NCI-H187 treated with DMSO at 0.1 percent for 48 hours (cell line): Measurements from ENCODE around the gene C1orf167.

Experiments
- DNase-seq: peaks from one replicate; lab custom pipeline; 2025; lab: John Stamatoyannopoulos, UW

C1orf167 gene

DNA sequence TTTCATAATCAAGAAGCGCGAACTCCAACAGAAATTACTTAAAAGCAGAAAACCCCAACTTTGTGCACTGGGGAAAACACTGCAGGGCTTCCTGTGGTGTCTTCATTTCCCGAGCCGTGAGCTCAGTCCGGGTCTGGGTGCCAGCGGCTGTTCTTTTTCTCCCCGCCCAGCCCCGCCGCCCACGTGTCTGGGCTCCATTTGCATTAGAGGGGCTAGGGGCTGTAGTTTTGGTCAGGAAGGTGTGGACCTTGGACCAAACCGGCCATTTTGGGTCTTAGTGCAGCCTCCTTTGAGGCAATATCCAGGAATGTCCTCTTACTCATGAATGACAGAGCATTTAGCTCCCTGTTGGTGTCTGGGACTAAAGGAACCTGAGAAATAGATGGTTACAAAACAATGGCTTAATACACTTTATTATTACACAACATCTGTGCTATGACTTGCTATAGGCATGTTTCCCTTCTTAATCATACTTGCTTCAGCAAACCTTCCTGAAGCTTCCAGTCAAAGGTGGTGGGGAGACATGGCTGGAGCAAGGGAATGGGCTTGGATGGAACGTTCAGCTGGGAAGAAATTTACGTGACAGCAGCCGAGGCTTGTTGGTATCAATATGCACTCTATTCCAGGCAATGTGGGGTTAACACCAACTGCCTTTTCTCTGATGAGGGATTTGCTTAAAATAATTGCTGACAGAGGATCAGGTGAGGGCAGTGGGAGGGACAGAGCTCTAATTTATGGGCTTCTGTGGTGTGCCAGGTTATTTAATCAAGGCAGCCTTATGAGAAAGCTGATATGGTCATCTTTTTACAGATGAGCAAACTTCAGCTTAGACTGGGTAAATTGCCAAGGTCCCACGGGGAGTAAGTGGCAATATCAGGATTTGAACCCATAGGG, 25.0 kb upstream of the C1orf167 start:
- no peak for DNase-seq

DNA sequence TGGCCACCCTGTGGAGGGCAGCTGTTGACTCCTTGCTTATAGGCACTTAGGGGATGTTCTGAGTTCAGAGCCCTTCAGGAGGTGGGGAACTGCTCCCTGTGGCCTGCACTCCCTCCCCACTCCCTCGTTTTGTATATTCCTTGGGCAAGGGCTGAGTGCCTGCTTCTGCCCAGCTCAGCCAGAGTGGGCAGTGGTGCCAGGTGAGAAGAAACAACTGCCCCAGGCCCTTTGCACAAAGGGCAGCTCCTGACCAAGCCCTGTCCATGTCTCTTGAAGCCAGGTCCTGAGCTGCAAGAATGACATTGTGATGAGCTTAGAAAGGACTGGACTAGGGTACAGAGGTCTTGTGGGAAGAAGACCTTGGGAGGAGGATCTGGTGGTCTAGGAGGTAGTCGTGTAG, 23.9 kb upstream of the C1orf167 start:
- DNase-seq: no peak

DNA sequence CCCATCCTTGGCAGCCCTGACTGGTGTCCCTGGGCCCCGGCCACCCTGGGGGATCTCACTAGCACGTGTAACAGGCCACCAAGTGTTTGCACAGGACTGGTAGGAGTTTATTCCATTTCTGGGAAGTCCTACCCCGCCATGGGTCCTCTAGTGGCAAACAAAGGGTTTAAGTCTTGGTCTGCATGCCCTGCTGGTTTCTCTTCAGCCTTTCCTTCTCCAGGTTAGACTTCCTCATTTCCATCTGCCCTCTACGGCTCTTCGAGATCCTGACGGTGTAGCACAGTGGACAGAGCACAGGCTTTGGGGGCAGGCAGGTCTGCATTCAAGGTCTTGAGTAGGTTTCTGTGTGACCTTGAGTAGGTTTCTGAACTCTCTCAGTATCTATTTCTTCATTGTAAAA, 23.2 kb upstream of the C1orf167 start:
- DNase-seq: no peak

DNA sequence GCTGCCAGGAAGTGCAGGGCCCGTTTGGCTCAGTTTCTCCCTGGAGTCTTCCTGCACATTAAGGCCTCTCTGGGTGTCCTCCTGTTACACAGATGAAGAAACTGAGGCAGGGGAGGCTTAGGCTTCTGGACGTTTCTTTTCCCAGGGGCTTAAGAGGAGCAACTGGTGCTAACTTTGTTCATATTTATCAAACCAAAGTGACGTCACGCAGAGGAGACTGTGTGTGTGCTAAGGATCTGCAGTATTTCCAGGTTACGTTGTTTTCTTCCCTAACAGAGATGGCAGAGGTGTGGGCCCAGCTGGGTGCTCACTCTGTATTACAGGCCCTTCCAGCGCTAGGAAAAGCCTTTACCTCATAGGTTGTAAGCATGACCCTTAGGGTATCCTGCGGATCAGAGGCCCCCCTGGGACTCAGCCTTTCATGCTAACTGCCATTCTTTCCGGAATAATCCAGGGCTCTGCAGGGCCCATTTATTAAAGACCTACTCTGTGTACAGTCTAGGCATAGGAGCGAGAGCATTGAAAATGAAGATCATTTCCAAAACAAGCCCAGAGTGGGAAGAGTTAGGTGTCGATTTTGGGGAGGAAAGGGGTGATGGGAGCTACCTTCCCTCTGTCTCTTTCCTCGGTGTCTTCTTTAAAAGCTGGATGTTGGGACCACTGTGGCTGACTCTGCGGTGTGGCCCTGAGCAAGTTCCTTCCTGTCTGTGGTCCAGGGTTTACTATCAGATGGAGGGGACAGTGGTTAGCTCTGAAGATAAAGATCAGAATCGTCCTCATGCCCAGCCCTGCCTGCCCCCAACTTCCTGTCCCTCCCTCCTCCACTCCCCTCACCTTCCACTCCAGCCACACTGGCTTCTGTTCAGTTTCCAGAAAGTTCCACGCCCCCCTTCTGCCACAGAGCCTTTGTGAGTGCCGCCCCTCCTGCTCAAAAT, 21.5 kb upstream of the C1orf167 start:
- no peak for DNase-seq

DNA sequence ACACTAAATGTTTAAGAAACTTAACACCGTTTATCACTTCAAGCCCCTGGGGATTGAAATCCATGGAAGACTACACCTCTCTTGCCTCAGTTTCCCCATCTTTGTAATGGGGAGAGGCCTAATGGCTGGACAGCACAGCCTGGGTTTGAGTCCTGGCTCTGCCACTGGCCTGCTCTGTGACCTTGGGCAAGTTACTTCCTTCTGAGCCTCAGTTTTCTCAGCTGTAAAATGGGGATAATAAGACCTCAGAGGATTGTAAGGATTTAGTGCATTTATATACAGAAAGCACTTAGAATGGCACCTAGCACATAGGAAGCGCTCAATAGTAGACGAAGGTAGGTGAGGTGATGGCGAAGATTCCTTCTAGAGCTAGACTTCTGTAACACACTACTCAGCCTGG, 20.5 kb upstream of the C1orf167 start:
- DNase-seq: no peak

DNA sequence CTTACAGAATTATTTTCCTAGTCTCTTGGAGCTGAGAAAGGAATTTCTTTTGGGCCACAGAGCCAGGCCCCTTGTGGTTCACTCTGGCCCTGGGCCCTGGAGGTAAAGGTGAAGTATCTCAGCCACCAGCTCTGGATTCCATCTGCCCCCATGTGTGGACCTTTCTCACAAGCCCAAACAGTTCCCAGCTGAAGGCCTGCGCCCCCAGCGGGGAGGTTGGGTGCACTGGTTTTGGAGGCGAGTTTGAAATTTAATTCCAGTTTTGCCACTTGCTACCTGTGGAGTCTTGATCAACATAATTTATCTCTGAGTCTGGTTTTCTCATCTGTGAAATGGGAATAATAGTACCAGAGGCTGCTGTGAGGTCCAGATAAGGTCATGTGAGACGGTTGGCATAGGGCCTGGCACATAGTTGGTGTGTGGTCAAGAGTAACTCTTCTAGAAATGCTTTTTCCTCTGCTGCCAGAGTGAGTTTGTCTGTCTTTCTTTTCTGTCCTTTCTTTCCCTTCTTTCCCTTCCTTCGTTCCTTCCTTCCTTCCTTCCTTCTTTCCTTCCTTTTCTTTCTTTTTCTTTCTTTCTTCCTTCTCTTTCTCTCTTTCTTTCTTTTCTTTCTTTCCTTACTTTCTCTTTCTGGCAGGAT, 20.0 kb upstream of the C1orf167 start:
- DNase-seq: no peak

DNA sequence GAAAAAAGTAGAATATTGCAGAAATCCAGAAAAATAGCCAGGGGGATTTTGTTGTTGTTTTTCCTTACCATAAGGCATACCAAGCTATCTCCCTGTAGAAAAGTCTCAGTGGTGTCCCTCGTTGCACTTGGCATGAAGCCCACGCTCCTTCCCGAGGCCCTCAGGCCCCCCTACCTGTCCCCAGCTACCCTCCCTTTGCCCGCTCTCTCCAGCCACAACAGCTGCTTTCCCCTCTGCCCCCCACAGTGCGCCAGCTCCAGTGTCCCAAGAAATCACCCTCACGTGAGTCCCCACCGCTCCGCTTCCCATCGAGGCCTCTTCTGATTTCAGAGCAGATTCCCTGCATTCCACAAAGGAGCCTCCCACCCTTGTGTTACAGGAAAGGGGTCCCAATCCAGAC, 17.7 kb upstream of the C1orf167 start:
- no peak for DNase-seq

DNA sequence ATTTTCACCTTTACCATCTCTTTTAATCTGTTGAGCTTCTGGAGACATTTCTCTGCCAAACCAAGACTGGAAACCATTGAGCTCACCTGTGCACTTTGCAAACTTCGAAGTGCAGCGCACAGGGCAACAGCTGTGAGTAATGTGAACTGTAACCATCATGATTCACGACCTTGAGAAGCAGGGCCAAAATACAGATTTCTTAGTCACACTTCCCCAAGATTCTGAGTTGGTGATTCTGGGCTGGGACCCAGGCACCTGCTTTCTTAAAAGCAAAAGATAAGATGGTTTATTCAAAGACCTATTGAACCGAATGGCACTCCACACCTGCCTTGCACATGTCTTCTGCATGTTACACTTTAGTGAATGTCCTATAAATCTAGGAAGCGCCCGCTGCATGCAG, 15.9 kb upstream of the C1orf167 start:
- DNase-seq: no peak

DNA sequence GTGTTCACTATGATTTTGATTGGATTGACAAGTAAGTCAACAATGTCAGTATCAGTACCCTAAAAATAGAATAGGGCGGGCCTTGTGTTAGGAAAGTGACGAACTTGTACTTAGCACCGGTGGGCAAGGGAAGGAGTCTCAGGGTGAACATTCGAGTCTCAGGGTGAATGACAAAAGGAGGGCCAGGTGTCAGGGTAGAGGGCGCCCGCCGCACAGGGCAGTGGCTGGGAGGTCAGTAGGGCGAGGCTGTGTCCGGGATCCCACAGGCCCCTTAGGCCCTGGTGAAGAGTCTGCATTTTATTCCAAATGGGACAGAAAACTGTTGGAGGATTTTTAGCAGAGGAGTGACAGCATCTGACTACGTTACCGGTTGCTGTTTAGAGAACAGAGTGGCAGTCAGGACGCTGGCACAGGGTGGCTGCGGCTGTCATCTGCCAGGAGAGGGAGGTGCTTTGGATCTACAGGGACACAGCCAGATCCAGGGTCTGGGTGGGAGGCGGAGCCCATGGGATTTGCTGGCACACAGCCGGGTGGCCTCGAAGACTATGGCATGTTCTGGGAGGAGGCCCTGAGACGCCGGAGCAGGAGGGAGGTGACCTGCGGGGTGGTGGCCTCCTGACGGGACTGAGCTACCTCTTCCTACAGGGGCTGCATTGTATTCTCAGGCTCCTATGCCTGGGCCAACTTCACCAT, 15.1 kb upstream of the C1orf167 start:
- DNase-seq: no peak

DNA sequence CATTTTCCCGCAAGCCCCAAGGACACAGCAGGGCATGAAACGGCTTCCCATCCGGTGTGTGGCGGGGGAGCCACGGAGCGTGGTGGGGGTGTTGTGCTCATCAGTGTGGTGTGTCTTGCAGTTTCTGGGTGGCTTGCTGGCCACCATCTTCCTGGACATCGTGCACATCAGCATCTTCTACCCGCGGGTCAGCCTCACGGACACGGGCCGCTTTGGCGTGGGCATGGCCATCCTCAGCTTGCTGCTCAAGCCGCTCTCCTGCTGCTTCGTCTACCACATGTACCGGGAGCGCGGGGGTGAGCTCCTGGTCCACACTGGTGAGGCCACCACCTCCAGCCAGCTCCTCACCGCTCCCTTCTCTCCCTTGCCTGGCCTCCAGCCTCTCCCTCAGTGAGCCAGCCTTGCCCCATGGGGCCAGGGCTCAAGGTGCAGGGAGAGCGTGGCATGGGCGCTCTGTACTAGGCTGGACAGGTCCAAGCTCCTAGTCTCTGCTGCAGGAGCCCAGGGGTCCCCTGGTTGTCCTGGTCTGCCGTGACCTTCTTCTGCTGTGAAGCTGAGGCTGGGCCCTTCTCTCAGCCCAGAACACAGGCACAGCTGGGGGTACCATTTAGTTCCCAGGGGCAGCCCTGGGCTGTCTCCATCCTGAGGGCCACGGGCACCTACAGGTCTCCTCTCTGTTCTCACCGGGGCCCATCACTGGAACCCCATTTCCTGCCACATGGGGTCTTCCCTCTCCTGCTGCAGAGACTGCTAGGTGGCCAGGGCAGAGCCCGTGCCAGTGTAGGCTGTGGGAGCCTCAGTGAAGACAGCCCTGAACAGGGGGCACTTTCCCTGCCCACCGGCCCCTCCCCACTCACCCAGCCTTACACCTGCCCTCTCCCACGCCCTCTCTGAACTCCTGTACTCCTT, 13.4 kb upstream of the C1orf167 start:
- no peak for DNase-seq

DNA sequence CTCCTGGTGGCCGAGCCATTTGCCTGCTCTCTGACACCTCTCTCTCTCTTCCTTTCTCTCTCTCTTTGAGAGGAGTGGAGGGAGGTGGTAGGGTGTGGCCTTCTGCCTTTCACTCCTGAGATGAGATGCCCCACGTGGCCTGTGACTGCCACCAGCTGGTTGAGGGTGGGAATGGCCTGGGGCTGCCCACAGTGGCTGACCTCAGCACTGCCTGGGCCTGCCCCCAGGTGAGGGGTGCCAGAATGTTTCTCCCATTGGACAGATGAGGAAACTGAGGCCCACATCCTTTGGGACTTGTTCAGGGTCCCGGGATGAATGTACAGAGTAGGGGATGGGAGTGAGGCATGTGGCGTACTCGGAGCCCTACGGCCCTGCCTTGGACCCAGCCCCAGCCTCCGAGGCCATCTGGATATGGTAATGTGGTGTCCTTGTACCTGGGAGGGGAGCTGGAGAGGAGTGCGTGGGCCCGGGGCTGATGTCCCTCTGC, 12.7 kb upstream of the C1orf167 start:
- no peak for DNase-seq

DNA sequence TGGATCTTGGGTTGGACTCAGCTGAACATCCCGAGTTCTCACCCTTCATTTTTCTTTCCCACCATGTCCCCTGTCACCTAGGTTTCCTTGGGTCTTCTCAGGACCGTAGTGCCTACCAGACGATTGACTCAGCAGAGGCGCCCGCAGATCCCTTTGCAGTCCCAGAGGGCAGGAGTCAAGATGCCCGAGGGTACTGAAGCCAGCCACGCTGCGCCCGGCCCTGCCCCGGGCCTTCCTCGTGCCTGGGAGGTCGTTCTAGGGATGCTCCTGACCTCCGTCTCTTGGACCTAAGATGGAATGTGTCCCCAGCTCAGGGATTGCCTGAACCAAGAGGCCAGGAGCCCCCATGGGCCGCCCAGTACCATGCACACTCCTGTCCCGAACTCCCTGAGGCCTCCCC, 12.0 kb upstream of the C1orf167 start:
- DNase-seq: no peak

DNA sequence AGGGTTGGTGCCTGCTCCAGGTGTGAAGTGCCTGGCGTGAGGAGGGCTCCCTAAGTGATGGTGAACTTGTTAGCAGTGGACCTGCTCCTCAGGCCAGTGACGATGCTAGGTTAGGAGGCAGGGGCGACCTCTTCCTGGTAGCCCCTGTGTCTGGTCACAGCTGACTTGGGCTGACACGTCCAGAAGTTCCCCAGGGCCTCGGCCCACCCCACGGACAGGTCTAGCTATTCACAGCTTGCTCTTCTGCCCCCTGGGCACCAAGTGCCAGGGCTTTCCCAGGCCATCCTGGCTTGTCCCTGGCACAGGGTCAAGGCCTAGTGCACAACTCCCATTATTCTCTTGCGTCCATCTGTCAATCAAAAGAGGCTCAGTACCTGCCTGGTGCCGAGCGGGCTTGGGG, 10.9 kb upstream of the C1orf167 start:
- no peak for DNase-seq

DNA sequence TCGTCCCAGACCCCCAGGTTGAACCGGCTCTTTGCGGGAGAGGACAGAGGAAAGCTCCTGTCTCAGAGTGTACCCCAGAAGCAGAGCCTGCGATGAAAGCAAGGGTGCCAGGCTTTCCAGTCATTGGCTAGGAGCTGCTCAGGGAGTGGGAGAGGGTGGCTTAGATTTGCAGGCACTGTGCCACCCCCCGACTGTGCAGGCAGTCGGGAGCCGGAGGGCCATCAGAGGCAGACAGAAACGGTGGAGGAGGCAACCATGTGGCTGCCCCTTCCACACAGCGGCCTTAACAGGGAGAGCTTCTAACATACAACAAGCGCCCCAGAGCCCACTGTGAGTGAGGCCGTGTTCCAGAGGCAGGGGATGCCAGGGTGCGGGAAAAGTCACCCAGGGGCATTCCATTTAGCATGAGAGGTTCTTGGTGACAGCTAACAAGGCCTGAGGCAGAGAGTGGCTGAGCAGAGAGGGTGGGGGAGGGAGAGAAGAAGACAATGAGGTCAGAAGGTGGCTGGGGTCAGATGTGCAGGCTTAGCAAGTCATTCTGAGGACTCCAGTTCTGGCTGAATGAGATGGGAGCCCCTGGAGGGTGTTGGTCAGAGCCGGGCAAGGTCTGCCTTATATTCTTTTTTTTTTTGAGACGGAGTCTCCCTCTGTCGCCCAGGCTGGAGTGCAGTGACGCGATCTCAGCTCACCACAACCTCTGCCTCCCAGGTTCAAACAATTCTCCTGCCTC, 9.5 kb upstream of the C1orf167 start:
- no peak for DNase-seq

DNA sequence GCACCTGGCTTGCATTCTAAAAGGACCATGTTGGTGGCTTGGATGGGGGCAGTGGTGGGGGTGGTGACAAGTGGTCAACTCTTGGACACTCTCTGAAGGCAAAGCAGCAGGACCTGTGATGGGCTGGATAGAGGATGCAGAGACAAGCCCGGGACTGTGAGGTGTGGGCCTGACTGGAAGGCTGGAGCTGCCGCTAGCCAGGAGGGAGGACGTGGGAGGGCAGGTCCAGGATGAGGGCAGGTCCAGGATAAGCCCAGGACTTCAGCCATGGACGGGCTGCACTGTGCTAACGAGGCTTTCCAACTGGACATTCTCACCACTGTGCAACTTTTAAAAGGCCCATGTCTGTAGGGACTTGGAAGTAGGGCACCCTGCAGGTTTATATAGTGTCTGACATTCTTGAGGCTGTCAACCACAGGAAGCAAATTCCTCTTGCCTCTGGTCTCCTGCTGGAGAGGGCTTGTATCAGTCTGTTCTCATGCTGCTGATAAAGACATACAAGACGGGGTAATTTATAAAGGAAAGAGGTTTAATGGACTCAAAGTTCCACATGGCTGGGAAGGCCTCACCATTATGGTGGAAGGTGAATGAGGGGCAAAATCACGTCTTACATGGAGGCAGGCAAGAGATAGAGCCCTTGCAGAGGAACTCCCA, 8.3 kb upstream of the C1orf167 start:
- DNase-seq: no peak

DNA sequence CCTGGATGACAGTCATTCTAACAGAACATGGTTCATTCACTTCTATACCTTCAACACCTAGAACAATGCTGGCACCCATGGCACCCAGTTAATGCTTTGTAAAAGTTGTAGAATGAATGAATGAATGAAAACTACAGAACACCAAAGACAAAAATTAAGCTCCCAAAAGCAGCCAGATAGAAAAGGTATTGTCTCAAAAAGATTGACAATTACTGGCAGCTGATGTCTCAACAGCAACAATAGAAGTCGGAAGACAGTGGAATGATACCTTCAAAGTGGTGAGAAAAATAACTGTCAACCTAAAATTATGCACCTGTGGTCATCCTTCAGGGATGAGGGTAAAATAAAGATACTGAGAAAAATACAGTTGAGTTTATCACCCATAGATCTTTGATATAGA, 4.9 kb upstream of the C1orf167 start:
- DNase-seq: no peak

DNA sequence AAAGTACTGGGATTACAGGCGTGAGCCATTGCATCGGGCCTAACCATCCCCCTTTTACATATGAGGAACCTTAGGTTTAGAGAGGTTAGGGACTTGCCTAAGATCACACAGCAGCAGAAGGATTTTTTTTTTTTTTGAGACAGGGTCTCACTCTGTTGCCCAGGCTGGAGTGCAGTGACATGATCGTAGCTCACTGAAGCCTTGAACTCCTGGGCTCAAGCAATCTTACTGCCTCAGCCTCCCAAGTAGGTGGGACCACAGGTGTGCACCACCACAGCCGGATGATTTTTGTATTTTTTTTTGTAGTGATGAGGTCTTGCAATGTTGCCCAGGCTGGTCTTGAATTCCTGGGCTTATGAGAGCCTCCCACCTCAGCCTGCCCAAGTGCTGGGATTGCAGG, 2.2 kb upstream of the C1orf167 start:
- DNase-seq: no peak

DNA sequence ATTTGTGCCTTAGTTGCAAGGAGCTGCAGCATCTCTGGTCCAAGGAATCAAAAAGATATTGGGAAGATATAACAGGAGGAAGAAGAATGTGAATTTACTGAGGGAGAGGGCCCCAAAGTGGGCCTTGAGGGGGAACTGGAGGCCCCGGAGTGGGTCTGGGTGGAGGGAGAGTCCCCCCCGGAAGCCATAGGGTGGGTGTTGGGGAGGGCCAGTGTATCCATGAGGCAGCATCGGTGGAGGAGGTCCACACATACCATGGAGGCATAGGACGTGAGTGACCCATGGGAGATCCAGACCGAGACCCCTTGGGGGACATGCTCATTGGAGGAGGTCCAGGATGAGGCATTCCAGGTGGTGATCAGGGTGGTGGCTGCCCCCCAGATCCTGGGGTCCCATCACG, 708 bp upstream of the C1orf167 start:
- DNase-seq: no peak

DNA sequence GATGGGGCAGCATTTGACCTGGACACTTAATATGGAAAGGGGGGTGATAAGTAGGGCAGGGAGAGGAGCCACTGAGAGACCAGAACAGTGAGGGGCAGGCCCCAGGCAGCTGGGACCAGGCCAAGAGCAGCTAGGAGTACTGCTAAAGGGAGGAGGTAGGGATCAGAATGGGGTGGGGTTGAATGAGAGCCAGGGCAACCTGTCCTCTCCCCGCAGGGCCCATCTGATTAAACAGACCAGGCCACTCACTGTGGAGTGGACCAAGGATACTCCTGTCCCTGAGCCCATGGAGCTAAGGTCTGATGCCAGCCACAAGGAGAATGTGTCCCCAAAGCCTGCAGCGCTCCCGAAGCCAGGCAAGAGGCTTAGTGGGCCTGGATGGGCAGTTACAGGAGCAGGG, 2.1 kb downstream of the C1orf167 start:
- DNase-seq: no peak

DNA sequence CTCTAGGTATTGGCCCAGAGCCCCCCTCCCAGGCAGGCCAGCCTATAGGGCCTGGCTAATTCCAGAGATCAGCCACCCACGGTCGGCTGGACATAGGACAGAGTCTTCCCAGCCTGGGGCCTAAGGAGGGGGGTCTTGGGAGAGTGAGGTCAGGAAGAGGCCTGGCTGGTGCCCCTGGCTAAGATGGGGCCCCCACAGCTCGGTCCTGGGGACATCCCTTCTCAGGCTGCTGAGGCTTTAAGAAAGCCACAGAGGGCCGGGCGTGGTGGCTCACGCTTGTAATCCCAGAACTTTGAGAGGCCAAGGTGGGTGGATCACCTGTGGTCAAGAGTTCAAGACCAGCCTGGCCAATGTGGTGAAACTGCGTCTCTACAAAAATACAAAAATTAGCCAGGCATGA, 2.5 kb downstream of the C1orf167 start:
- DNase-seq: no peak
